GM18951 (cell line): ENCODE results near the gene MARVELD2.
"Not testable (repeated sequence)": the region's sequence is repeated elsewhere in the genome, so short reads cannot be mapped to it uniquely, and the experiment has no call there.

Experiments used
- POLR2A ChIP-seq: IDR thresholded peaks from 4 replicates; pipeline ENCODE4 v1.6.1; 2011; ENCODE audit warnings: mild to moderate bottlenecking; ENCODE audit not compliant: insufficient read length, insufficient read depth; ENCODE audit errors: extremely low read depth
- in situ Hi-C: fragments of 300-500 bp; cut with MboI; formaldehyde crosslinking; loops from one replicate; pipeline ENCODE4 v1.12.0; 2022; ENCODE audit warnings: low sequenced_read_pairs, mixed read lengths, inconsistent platforms; ENCODE audit not compliant: unreplicated experiment

The MARVELD2 gene

GRCh38 chr5:69467442-69468225 lies 52.7 kb downstream of the MARVELD2 start:
- in situ Hi-C loops: no loop called here
- no peak for TF ChIP-seq POLR2A

GRCh38 chr5:69468631-69469030 lies 53.7 kb downstream of the MARVELD2 start:
- in situ Hi-C loops: no loop called here
- TF ChIP-seq POLR2A: no peak

- in situ Hi-C loops: not testable (repeated sequence)
Measured at GRCh38 chr5:69471516-69471915, 56.6 kb downstream of the MARVELD2 start.

GRCh38 chr5:69472535-69473143 lies 57.7 kb downstream of the MARVELD2 start:
- in situ Hi-C loops: not testable (repeated sequence)

- no peak for TF ChIP-seq POLR2A
- in situ Hi-C loops: no loop called here
Measured at GRCh38 chr5:69477170-69477569, 62.3 kb downstream of the MARVELD2 start.

- in situ Hi-C loops: not testable (repeated sequence)
Measured at GRCh38 chr5:69478296-69478695, 63.4 kb downstream of the MARVELD2 start.

- no peak for TF ChIP-seq POLR2A
- in situ Hi-C loops: no loop called here
Measured at GRCh38 chr5:69484891-69485290, 70.0 kb downstream of the MARVELD2 start.

- no peak for TF ChIP-seq POLR2A
- in situ Hi-C loops: no loop called here
Measured at GRCh38 chr5:69485471-69485870, 70.6 kb downstream of the MARVELD2 start.

GRCh38 chr5:69489246-69489645 lies 74.3 kb downstream of the MARVELD2 start:
- TF ChIP-seq POLR2A: no peak
- in situ Hi-C loops: no loop called here

- TF ChIP-seq POLR2A: no peak
- in situ Hi-C loops: no loop called here
Measured at GRCh38 chr5:69491027-69491426, 76.1 kb downstream of the MARVELD2 start.

- in situ Hi-C loops: no loop called here
- TF ChIP-seq POLR2A: no peak
Measured at GRCh38 chr5:69491838-69492390, 77.0 kb downstream of the MARVELD2 start.

- TF ChIP-seq POLR2A: peak; percentile 11
- in situ Hi-C loops: no loop called here
Measured at GRCh38 chr5:69492391-69492922, 77.5 kb downstream of the MARVELD2 start, which contains the start of gene OCLN. Gene OCLN (plus strand): TSS chr5:69492790. CDS start chr5:69504245, 11,455 bp downstream.

GRCh38 chr5:69492923-69493395 lies 78.0 kb downstream of the MARVELD2 start:
- TF ChIP-seq POLR2A: no peak
- in situ Hi-C loops: no loop called here
